Activated CD8-positive, alpha-beta memory T cell treated with anti-CD3 and anti-CD28 coated beads, Interleukin-2, amount 10 ng/mL, durations not matched to agents 7 days and 5 days (primary cell): ENCODE measurements around the gene CAMTA1. TPM values are rescaled to one million over a fixed set of nuclear protein-coding genes. Genes with fewer than 3 reads are reported as not detected.

ENCODE experiments used
- ATAC-seq: fragments of 150-1000 bp; cut with Tn5 transposase; one replicate; pipeline ENCODE4 v1.10.0; 2021; ENCODE audit warnings: moderate library complexity
- CTCF ChIA-PET: fragments of 350-600 bp; sonication (Branson Sonifier 250); formaldehyde crosslinking; loops from one replicate; lab custom pipeline; 2021; ENCODE audit warnings: antibody characterized with exemption; lab: Charles Lee
- DNase-seq: peaks from one replicate; pipeline ENCODE4 v3.0.0-alpha.2; 2020
- H3K27ac Mint-ChIP-seq: one replicate; pipeline ENCODE4 v1.8.0; 2021; ENCODE audit warnings: mild to moderate bottlenecking, mixed read lengths
- H3K27me3 Mint-ChIP-seq: one replicate; pipeline ENCODE4 v1.8.0; 2021; ENCODE audit warnings: mixed read lengths
- H3K36me3 Mint-ChIP-seq: one replicate; pipeline ENCODE4 v1.8.0; 2021; ENCODE audit warnings: mild to moderate bottlenecking, mixed read lengths
- H3K4me1 Mint-ChIP-seq: one replicate; pipeline ENCODE4 v1.8.0; 2021; ENCODE audit warnings: mixed read lengths
- H3K4me3 Mint-ChIP-seq: one replicate; pipeline ENCODE4 v1.8.0; 2021; ENCODE audit warnings: mild to moderate bottlenecking, moderate library complexity, mixed read lengths
- H3K9me3 Mint-ChIP-seq: one replicate; pipeline ENCODE4 v1.8.0; 2022; ENCODE audit warnings: low read depth, mixed read lengths
- total RNA-seq, 2 experiments: library from RNA; stranded (reverse); gene quantifications; one replicate each; pipeline ENCODE4 v1.2.3, GENCODE V29; 2021

Gene CAMTA1
- total RNA-seq, 2 experiments from 2014 or later: 42.8 to 43.2 TPM

DNA sequence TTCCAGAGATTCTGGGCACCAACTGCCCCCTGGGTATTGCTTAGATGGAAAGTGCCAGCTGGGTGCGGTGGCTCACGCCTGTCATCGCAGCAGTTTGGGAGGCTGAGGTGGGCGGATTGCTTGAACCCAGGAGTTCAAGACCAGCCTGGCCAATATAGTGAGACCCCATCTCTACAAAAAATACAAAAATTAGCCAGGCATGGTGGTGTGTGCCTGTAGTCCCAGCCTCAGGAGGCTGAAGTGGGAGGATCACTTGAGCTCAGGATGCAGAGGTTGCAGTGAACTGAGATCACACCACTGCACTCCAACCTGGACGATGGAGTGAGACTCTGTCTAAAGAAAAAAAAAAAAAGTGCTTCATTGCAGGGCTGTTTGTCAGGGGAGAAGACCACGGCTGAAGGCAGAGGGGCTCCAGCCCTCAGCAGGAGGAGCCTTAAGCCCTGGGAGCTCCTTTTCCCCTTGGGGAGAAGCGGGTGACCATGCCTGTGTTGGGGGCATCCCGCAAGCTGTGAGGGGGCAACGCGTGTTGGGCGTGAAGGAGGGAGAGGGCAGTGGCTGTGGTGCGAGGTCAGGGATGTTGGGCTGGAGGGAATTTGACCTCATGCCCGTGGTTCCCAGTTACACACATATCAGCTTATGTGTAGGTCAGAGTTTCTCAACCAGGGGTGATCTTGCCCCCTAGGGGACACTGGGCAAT is 854.3 kb downstream of the CAMTA1 start:
- ATAC-seq: no peak
- DNase-seq: no peak
- H3K27ac Mint-ChIP-seq: no peak overlapping the region
- CTCF ChIA-PET: no interaction called here
- H3K36me3 Mint-ChIP-seq: no peaks in the 10 kb centered on the region
- H3K4me3 Mint-ChIP-seq: no peak overlapping the region
- no peaks in the 10 kb centered on the region for H3K9me3 Mint-ChIP-seq
- no peaks in the 10 kb centered on the region for H3K4me1 Mint-ChIP-seq
- no peaks in the 10 kb centered on the region for H3K27me3 Mint-ChIP-seq

DNA sequence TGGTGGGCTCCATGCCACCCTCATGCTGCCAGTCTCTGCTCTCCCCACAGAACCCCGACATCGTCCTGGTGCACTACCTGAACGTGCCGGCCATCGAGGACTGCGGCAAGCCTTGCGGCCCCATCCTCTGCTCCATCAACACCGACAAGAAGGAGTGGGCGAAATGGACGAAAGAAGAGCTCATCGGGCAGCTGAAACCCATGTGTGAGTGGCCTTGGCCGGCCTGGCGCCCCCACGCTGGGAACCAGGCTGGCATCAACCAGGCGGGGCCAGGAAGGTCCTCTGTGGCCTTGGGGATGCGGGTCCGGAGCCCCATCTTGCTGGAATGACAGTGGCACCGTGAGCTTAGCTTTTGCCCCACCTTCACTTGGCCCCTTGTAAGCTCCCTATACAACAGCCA is 855.1 kb downstream of the CAMTA1 start:
- no peaks in the 10 kb centered on the region for H3K9me3 Mint-ChIP-seq
- H3K27ac Mint-ChIP-seq: no peak overlapping the region
- DNase-seq (no peak), ATAC-seq (no peak)
- H3K4me1 Mint-ChIP-seq: no peaks in the 10 kb centered on the region
- no peaks in the 10 kb centered on the region for H3K27me3 Mint-ChIP-seq
- no peak overlapping the region for H3K4me3 Mint-ChIP-seq
- CTCF ChIA-PET: no interaction called here
- no peaks in the 10 kb centered on the region for H3K36me3 Mint-ChIP-seq

DNA sequence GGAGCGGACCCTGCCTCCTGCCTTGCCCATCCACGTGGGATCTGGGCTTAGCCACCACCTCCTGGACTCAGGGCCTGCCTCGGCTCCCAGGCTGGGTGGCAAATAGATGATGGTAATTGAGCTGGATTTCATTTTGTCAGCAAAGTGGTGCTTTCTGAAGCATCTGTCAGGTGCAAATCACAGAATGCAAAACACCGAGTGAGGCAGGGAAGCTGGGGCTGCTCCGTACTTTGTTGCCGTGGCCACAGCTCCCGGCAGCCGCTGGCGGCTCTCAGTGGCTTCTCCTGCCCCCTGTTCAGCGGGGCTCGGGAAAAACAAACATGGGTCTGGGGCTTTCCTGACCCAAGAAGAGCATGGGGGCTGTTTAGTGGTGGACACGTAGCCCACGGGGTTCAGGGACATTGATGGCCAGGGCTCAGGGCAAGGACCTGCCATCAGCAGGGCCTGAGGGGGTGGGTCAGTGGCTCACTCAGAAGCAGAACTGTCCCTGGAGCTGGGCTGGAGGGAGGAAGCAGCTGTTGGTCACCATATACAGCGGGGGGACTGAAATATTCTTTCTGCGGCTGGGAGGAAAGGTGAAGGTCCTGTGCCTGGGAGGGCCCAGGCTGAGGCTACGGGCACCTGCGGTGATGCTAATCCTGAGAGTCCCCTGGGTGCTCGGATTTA is 855.8 kb downstream of the CAMTA1 start:
- Mint-ChIP-seq H3K4me1 (no peaks in the 10 kb centered on the region), H3K36me3 (no peaks in the 10 kb centered on the region), H3K4me3 (no peak overlapping the region), H3K27me3 (no peaks in the 10 kb centered on the region), H3K9me3 (no peaks in the 10 kb centered on the region), H3K27ac (no peak overlapping the region)
- CTCF ChIA-PET: no interaction called here
- ATAC-seq: no peak
- DNase-seq: no peak

DNA sequence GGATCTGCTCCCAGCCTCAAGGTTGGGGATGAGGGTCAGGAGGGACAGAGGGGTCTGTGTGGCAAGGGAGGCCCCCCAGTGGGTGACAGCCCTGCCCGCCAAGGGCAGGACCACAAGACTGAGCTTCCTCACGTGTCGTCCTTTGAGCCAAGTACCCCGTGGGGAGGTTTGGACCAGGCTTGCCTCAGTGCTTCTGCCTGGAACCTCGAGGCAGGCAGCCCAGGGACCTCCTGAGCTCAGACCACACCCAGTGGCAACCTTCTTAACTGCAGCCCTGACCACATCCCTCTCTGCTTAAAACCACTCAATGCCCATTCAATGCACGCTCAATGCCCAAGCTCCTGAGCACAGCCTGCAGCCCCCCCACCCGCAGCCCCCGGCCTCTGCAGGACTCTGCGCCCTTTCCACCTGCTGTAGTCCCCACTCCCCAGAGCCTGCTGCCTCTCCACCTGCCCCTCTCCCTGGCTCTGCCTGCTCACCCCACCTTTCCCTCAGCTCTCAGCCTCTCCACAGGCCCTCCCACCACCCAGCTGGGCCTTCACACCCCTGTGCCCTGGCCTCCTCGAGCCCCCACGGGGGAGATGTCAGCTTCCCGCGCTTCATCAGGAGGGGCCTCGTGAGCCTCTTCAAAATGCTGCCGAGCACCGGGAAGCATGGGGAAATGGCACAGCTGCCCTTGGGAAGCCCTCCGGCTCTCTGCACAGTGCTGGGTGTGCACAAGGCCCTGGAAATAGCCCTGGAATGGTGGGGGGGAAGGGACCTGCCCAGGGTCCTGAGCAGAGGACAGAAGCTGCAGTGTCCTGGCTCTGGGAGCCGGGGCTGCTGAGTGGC is 856.5 kb downstream of the CAMTA1 start:
- H3K27ac Mint-ChIP-seq: no peak overlapping the region
- no peaks in the 10 kb centered on the region for H3K36me3 Mint-ChIP-seq
- H3K4me1 Mint-ChIP-seq: no peaks in the 10 kb centered on the region
- CTCF ChIA-PET: no interaction called here
- no peak overlapping the region for H3K4me3 Mint-ChIP-seq
- no peak for ATAC-seq
- DNase-seq: no peak
- no peaks in the 10 kb centered on the region for H3K9me3 Mint-ChIP-seq
- H3K27me3 Mint-ChIP-seq: no peaks in the 10 kb centered on the region

DNA sequence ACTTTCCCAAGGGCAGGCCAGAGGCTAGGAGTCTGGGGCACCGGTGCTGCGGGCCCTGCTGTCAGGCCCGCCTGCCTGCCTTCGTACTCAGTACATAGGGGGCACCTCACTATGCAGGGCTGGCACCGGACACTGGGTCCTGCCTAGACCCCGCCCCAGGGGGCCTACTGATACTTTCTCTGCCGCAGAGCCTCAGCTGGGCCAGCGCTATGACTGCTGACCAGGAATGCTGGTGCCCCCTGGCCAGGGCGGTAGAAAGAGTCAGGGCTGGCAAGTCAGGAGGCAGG is 857.1 kb downstream of the CAMTA1 start:
- CTCF ChIA-PET: no interaction called here
- no peaks in the 10 kb centered on the region for H3K36me3 Mint-ChIP-seq

DNA sequence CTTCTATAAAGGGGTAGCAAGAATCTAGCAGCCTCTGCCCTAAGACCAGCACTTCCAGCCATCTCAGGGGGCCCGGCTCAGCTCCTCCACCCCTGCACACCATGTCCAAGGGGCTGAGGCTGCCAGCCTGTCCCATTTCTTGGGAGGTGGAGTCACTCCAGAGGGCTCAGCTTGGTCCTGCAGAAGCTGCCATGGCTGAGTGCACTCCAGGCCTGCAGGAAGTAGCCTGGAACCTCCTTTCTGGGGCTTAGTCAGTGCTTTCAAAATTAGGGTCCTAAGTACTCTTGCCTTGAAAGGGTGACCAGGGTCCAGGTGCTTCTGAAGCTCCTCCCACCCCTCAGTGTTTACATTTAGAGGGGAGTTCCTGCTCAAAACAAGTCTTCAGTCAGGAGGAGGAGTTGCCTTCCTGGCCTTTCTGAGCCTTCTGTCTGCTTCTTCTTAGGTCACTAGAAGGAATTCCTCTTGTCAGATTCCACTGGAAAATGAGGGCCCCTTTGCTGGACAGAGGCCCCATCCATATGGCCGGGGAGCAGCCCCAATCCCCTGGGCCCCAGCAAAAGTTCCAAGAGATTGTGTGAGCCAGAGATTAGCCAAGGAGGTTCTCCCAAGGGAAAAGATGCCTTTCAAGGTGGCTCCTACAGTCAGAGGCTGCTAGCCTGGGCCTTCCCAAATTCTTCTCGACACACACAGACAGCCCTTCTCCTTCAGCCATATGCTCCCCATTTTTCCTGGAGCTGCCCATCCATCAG is 857.7 kb downstream of the CAMTA1 start:
- no peak overlapping the region for H3K27ac Mint-ChIP-seq
- ATAC-seq (no peak), DNase-seq (no peak)
- H3K36me3 Mint-ChIP-seq: no peaks in the 10 kb centered on the region
- CTCF ChIA-PET: no interaction called here
- no peaks in the 10 kb centered on the region for H3K9me3 Mint-ChIP-seq
- no peaks in the 10 kb centered on the region for H3K27me3 Mint-ChIP-seq
- no peaks in the 10 kb centered on the region for H3K4me1 Mint-ChIP-seq
- H3K4me3 Mint-ChIP-seq: no peak overlapping the region

More for the DNA sequence above, 857.1 kb downstream of the CAMTA1 start:
- ATAC-seq (no peak), DNase-seq (no peak)
- Mint-ChIP-seq H3K9me3 (no peaks in the 10 kb centered on the region), H3K4me3 (no peak overlapping the region), H3K27ac (no peak overlapping the region), H3K4me1 (no peaks in the 10 kb centered on the region), H3K27me3 (no peaks in the 10 kb centered on the region)

DNA sequence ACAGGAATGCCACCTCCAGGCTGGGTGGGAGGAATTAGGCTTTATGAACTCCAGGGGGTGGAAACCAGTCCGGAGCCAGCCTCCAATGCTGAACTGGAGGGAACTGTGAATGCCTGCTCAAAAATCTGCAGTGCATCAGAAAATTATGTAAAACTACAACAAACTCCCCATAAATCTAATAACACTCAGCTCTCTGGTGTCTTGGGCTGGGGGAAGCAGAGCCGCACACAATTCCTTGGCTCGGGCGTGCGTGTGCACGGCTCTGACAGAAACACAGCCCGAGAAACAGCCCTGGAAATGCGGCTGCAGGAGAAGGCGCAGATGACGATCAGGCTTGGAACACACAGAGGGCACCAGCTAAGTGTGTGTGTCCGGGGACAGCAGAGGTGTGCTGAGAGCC is 858.3 kb downstream of the CAMTA1 start:
- CTCF ChIA-PET: no interaction called here
- H3K27ac Mint-ChIP-seq: no peak overlapping the region
- H3K4me1 Mint-ChIP-seq: no peaks in the 10 kb centered on the region
- no peak for ATAC-seq
- H3K4me3 Mint-ChIP-seq: no peak overlapping the region
- no peaks in the 10 kb centered on the region for H3K27me3 Mint-ChIP-seq
- DNase-seq: no peak
- no peaks in the 10 kb centered on the region for H3K36me3 Mint-ChIP-seq
- H3K9me3 Mint-ChIP-seq: no peaks in the 10 kb centered on the region

DNA sequence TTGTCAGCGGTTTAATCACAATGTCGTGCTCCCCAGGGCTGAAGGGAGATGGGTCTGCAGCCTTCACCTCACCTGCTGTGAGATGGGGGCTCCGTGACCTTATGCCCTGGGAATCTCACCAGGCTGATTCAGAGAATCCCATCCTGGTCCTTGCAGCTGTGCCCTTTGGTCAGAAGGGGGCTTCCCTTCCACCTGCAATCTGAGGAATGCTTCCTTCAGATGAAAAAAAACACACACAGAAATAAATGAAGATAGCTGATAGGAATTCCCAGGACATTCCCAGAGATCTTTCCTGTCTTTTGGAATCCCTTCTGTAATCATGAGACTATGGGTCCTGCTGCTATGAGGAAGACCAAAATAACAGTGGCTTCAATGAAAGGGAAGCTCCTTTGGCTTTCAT is 858.8 kb downstream of the CAMTA1 start:
- Mint-ChIP-seq H3K27me3 (no peaks in the 10 kb centered on the region), H3K4me3 (no peak overlapping the region), H3K9me3 (no peaks in the 10 kb centered on the region), H3K36me3 (no peaks in the 10 kb centered on the region), H3K27ac (no peak overlapping the region), H3K4me1 (no peaks in the 10 kb centered on the region)
- no peak for ATAC-seq
- DNase-seq: no peak
- CTCF ChIA-PET: interaction anchor here (0.7 kb wide), 1 partner anchor 51 kb away, joined by 3 read pairs; no protein-coding TSS in a partner anchor

DNA sequence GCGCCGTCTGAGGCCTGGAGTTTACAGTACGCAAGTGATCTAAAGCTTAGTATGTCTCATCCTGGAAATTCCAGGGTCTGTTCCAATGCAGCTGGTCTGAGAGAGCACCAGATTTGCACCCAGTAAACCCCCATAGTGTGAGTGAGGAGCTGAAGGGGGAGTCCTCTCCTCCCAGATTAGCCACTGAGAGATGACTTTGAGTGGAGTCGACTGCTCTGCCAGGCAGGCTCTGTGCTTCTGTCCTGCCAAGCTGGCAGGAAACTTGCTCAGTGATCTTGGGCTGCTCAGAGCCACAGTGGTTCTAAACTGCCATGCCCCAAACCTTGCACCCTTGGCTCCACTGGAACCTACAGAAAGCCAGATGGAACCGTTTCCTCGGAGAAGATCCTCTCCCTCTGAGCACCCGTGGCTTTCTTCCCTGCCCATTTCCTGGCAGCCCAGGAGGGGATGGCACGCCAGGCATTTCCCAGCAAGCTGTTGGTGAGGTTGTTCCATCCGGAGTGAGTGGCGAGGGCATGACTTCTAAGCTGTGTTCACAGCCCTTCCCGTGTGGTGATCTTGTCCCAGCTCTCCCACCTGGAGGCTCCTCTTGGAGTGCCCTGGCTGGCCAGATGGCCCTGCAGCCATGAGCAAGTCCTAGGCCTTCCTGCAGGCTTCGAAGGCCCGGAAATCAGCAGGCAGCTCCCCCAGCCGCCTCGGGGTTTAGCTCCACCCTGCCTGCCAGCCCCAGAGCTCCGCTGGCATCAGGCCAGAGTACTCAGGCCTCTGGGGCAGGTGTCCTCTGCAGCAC is 859.9 kb downstream of the CAMTA1 start:
- H3K27ac Mint-ChIP-seq: no peak overlapping the region
- DNase-seq (no peak), ATAC-seq (no peak)
- no peaks in the 10 kb centered on the region for H3K27me3 Mint-ChIP-seq
- H3K4me1 Mint-ChIP-seq: no peaks in the 10 kb centered on the region
- H3K36me3 Mint-ChIP-seq: no peaks in the 10 kb centered on the region
- H3K4me3 Mint-ChIP-seq: no peak overlapping the region
- H3K9me3 Mint-ChIP-seq: no peaks in the 10 kb centered on the region
- CTCF ChIA-PET: interaction anchor here (0.7 kb wide), 1 partner anchor 52 kb away, joined by 3 read pairs; no protein-coding TSS in a partner anchor

DNA sequence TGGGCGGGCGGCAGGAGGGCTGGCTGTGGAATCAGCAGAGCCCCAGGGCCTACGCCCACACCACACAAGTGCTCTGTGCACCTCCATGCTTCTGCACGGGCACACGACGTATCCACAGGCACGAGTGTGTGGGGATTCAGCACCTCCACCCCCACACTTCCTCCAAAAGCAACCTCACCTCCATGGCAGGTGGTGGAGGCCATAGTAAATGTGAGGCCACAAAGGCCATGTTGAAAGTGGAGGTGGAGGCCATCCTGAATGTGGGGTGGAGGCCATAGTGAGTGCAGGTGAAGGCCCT is 860.4 kb downstream of the CAMTA1 start:
- Mint-ChIP-seq H3K9me3 (no peaks in the 10 kb centered on the region), H3K36me3 (no peaks in the 10 kb centered on the region), H3K4me1 (no peaks in the 10 kb centered on the region), H3K27me3 (no peaks in the 10 kb centered on the region), H3K27ac (no peak overlapping the region), H3K4me3 (no peak overlapping the region)
- DNase-seq (no peak), ATAC-seq (no peak)
- CTCF ChIA-PET: no interaction called here

DNA sequence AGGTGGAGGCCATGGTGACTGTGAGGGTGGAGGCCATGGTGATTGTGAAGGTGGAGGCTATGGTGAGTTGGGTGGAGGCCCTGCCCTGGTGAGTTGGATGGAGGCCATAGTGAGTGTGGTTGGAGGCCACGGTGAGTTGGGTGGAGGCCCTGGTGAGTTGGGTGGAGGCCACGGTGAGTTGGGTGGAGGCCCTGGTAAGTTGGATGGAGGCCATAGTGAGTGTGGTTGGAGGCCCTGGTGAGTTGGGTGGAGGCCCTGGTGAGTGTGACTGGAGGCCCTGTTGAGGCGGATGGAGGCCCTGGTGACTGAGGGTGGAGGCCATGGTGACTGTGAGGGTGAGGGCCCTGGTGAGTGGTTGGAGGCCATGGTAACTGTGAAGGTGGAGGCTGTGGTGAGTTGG is 860.9 kb downstream of the CAMTA1 start:
- Mint-ChIP-seq H3K27me3 (no peaks in the 10 kb centered on the region), H3K27ac (no peak overlapping the region), H3K4me3 (no peak overlapping the region), H3K4me1 (no peaks in the 10 kb centered on the region), H3K36me3 (no peaks in the 10 kb centered on the region), H3K9me3 (no peaks in the 10 kb centered on the region)
- no peak for DNase-seq
- CTCF ChIA-PET: no interaction called here
- ATAC-seq: no peak

DNA sequence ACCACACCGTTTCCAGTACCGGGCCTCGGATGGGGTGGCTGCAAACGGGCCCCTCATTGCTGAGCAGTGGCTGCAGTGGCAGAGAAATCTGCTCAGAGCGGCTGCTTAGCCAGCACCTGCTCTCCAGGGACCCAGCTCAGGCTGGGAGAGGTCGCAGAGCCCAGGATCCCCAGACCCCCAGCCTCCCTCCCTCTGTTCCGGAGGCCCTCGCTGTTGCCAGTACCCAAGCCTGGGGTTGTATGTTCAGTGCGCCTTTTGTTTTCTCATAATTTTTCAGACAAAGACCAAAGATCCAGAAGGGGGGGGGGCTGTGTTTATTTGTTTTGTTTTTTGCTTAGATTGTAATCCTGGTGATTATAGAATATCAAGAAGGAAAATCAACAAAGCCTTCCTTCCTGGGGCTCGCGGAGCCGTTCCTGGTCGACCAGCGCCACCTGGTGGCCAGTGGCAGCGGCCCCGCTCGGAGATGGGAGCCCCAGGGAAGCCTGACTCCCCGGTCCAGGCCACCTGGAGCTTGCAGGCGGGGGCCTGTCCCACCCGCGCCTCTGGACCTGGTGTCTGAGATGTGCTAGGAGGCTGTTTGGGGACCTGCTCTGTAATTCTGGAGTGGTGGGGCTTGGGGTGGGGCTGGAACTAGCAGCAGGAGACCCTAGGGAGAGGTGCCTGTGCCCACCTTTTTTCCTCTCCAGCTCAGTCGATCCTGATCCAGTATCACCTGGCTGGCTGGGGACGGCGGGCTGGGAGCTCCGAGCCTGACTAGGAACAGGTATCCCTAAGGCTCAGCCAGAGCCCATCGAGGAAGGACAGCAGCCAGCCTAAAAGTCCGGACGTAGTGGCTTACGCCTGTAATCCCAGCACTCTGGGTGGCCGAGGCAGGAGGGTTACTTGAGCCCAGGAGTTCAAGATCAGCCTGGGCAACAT is 862.0 kb downstream of the CAMTA1 start:
- DNase-seq (peak; percentile 69), ATAC-seq (peak; percentile 64)
- Mint-ChIP-seq H3K4me1 (no peaks in the 10 kb centered on the region), H3K9me3 (no peaks in the 10 kb centered on the region), H3K27ac (no peak overlapping the region), H3K27me3 (no peaks in the 10 kb centered on the region), H3K36me3 (no peaks in the 10 kb centered on the region), H3K4me3 (no peak overlapping the region)
- CTCF ChIA-PET: interaction anchor here (0.6 to 1.9 kb wide), 10 partner anchors 12 to 864 kb away, joined by 3 to 10 read pairs (median 3); no protein-coding TSS in a partner anchor
